Occipital lobe (tissue), 2 donors: ENCODE data around the gene TMEFF2. TPM values are rescaled to one million over a fixed set of nuclear protein-coding genes. Genes with fewer than 3 reads are reported as not detected.

ENCODE experiments used
- DNase-seq: peaks from one replicate; lab custom pipeline; 2025; lab: John Stamatoyannopoulos, UW
- total RNA-seq: library from RNA; depleted of rRNA; stranded (reverse); fragments of >200 nt; gene quantifications from one replicate; pipeline ENCODE4 v1.2.3, GENCODE V29; 2014

TMEFF2 gene
- total RNA-seq, 1 donor from 2014 or later: 50.4 TPM

DNA sequence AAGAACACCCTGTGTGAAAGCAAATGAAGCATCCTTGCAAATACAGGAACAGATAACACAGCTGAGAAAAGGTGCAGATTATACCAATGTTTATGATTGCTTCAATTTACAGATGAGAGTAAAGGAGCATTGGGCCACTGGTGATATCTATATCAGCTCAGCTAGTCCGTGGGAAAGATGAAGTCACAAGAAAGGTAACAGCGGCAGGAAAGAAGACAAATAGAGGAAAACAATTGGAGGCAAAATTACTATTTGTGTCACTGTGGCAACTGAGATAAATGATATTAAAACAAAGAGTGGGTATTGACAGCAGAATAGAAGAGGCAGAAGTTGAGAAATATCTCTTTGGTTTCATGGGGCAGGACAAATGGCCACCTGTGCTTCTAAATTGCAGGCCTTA lies 226.6 kb downstream of the TMEFF2 start:
- DNase-seq: no peak

DNA sequence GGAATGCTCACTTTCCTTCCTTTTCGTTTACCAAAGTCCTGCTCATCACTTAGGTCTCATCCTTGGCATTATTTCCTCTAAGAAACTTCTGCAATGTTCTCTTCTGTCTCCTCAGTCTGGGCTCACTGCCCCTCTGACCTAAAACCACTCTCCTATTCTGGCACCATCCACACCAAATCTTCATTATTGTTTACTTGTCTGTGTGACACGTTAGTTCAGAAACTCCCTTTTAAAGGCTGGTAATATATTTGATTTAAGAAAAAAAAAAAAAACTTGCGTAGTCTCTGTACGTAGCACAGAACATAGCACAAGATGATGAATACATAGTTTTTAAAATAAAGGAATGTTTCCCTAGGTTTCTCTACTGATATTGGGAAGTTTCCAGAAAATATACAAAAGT lies 229.0 kb downstream of the TMEFF2 start:
- DNase-seq: no peak

- DNase-seq: no peak
Observed at GRCh38 chr2:191961556-191961955, 233.2 kb downstream of the TMEFF2 start.

DNA sequence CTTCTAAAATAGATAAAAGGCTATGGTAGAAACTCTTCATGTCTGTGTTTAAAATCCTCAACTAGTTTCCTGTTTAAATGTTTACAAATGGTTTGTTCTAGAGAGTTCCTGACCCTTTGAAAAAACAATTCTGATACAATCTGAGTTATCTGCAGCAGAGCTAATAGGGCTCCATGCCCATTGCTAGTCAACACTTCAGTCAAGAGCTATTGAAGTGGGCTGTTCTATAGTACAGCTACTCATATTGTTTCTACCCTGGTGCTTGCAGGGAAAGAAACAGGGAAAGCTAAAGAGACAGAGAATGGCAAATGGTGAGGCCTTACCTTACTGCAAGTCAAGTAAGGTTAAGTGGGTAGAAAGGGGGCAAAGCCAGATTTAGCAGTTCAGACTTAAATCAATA lies 235.5 kb downstream of the TMEFF2 start:
- DNase-seq: no peak

DNA sequence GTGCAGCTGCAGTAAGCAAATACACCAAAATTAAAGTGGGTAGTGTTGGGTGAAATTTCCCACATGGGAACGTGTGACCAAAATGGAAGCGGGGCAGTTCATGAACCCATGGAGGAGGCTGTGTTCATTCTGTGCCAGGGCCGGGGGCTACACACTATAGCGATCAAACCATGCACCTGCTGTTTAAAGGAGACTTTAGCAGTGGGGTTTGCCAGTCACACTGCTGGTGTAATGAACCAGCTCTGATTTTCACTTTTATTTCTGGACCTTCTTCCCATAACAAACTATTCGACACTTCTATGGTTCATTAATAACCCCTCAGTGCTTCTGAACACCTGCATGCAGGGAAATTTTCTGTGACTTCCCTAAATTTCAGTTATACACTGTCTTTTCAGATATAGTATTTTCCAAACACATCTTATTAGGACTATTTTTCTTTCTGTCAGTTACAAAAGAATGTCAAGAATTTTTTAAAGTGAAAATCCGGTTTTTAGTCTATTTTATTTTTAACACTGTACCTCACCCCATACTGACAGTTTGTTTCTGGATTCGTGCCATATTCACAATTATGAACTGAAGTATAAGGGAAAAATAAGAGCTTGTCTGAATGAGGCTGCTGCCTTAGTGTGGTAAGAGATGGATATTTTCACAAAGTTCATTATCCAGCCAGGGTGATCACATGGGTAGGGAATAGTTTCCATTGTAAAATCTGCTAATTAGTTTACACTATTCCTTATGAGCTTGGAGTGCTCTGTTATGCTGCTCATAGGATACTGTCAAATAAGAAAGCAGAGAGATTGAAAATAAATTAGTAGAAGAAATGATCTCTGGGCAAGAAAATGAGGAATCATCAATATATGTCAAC lies 236.5 kb downstream of the TMEFF2 start:
- DNase-seq: no peak

DNA sequence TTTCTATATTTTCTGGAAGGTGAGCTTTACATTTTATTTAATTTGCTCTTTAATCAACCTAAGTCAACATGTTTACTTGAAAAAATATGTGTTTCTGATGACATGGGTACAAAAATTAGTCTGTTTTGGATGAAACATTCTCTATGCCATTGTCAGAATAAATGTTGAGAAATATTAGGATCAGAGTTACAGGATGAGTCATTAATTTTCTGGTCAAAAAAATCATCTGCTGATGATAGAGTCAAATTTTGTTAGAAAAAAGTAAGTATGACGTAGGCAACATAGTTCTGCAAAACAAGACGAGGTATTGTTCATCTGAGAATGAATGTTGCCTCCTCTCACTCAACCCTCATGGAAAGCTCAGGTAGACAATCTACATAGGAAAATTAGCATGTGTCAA lies 240.3 kb downstream of the TMEFF2 start:
- no peak for DNase-seq

- no peak for DNase-seq
Observed at GRCh38 chr2:191952515-191953270, 242.0 kb downstream of the TMEFF2 start.

DNA sequence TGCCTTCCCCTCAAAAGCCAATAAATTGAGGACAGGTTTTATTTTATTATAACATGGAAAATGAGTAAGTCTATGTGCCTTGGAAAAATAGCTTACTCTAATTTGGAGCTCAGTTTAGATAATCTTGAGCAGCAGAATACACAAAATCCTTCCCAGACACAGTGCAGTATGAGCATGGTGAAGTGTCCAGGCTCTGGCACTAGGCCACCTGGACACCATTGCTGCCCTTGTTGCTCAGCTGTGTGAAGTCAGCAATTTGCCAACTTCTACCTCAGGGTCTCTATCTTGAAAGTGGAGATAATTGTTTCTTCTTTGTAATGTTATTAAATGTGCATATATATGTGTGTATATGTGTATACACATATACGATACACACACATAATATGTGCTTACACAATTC lies 242.9 kb downstream of the TMEFF2 start:
- DNase-seq: no peak

- no peak for DNase-seq
Observed at GRCh38 chr2:191951376-191951775, 243.4 kb downstream of the TMEFF2 start.

GRCh38 chr2:191950132-191950874 lies 244.4 kb downstream of the TMEFF2 start:
- DNase-seq: no peak

GRCh38 chr2:191947235-191947634 lies 247.5 kb downstream of the TMEFF2 start:
- no peak for DNase-seq

DNA sequence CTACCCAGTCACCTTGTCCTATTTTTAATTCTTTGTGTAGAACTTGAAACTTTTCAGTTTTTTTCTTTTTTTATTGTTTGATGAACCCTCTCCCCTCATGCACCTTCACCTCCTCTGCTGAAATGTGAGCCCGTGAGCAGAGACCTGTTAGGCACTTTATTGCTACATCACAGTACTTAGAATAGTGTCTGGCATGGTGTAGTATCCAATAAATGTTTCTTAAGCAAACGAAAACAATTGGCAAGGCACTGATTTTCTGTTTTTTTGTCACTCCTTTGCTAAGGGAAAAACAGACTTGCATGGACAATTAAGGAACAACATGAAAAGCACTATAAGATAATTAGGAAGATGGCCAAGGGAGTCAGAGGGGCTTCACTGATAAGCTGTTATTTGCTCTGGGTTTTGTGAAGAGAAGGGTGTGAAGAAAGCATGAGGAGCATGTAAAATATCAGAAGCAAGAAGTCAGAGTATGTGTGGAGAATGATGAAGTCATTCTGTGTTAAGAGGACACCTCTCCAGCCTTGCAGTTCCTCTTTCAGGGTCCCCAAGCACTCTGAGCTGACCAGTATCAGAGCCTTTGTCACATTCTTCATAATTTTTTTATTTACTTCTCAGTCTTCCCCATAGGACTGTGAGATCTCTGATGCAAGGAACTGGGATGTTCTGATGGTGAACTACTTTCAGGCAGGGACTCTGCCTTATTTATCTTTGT lies 248.1 kb downstream of the TMEFF2 start:
- DNase-seq: no peak

DNA sequence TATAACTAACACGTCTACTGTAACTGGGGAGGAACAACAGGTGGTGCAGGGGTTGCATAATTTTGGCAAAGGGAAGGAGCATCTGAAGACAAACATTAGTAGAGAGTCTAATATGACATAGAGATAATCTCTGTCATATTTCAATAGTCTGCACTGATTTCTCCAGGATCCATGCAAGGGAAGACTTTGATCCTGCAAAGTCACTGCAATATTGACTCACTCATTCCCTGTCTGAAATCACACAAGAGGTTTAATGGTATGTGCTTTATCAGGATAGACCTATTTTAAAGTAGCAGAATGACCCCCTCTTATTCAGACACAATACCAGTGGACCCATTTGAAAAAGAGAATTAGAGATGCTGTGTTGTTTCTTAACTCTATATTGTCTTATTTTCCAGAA lies 249.1 kb downstream of the TMEFF2 start:
- no peak for DNase-seq

- no peak for DNase-seq
Observed at GRCh38 chr2:191942739-191943103, 252.0 kb downstream of the TMEFF2 start.

- no peak for DNase-seq
Observed at GRCh38 chr2:191942090-191942738, 252.5 kb downstream of the TMEFF2 start.

DNA sequence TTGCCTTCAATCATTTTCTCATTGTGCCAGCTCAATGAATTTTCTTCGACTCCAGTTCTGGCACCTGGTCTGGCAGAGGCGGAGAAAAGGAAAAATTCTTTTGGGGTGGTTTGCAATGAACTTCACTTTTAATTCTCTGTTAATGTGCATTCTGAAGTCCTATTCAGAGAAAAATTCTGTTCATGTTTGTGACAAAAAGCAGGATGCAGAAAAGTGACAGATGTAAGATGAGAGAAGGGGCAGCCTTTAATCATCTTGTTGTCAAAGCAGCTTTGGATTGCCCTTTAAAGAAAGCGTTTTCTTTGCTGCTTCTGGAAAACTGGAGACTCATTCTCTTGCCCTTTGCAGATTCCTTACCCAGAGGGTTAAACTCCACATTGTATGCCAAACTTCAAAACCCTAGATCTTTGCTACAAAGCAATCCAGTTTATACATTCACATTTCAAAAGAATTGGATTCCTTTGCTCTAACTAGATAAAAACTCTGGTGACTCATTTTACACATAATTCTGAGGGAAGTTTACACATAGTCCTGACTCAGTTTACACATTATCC lies 253.3 kb downstream of the TMEFF2 start:
- no peak for DNase-seq

DNA sequence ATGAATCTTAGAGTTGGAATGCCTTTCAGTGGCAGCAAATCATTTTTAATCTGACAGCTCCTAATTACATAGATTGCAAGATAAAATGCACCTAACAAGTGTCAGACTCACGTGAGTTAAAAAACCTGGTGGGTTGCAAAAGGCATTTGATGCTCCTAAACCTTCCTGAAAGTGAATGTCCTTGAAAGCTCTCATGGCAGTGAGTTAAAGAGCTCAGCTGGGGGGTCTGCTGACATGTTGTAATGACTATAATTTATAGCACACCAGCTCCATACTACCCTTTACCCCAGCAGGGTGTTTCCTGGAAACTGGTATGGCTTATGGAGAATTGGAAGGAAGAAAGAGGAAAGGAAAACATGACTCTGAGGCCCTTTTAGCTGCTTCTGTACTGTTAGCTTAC lies 256.0 kb downstream of the TMEFF2 start:
- no peak for DNase-seq

GRCh38 chr2:191936882-191937405 lies 257.8 kb downstream of the TMEFF2 start:
- no peak for DNase-seq

DNA sequence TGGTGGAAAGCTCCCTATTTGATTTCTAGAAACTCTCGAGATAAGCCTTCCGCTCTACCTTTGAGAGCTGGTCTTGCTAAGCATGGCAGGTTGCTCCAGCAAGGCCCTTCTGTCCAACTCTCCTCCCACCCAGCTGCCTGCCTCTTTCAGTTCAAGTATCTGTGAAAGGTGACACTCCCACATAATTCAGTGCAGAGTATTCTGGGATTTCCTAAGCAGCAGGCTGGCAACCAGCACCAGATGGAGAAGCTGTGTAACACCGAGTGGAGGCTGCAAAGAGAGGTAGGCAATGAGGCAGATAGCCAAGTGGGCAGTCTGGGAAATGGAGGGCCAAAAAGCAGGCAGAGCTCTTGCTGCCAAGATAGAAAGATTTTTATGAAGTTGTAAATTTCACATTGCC lies 259.5 kb downstream of the TMEFF2 start:
- peak; percentile 13 for DNase-seq

- DNase-seq: no peak
Observed at GRCh38 chr2:191933307-191934105, 261.2 kb downstream of the TMEFF2 start.
